Peyer's patch (tissue), 4 donors: ENCODE results near the gene PASK. TPM values are rescaled to one million over a fixed set of nuclear protein-coding genes. Genes with fewer than 3 reads are reported as not detected.

Experiments used
- DNase-seq, 3 donors: peaks; one replicate each; pipeline ENCODE4 v3.0.0-alpha.2; 2017 to 2019
- H3K27ac ChIP-seq, 4 donors: fragments of 200-600 bp; sonication (generic); one replicate each; pipeline ENCODE4 v1.5.1; 2016 to 2019
- H3K27me3 ChIP-seq, 2 donors: fragments of 200-600 bp; sonication (generic); one replicate each; pipeline ENCODE4 v1.5.1; 2019
- H3K36me3 ChIP-seq, 3 donors: fragments of 200-600 bp; sonication (generic); one replicate each; pipeline ENCODE4 v1.5.1; 2016 to 2019
- H3K4me1 ChIP-seq, 4 donors: fragments of 200-600 bp; sonication (generic); one replicate each; pipeline ENCODE4 v1.5.1; 2016 to 2019
- H3K4me3 ChIP-seq, 4 donors: fragments of 200-600 bp; sonication (generic); 1 replicate in 3 of 4; 2 replicates in 1 of 4; pipeline ENCODE4 v1.5.1; 2016 to 2019; ENCODE audit warnings: mild to moderate bottlenecking in 1 of 4
- H3K9me3 ChIP-seq, 4 donors: fragments of 200-600 bp; sonication (generic); one replicate each; pipeline ENCODE4 v1.5.1; 2016 to 2019; ENCODE audit warnings: mild to moderate bottlenecking in 1 of 4
- CTCF ChIP-seq, 6 experiments: fragments of 450-650 bp in 4 of 6; fragments of 200-600 bp in 2 of 6; sonication (generic) in 1 of 6; IDR thresholded peaks; one replicate each; pipeline ENCODE4 v1.5.1; 2017 to 2019; ENCODE audit warnings: antibody characterized with exemption in 6 of 6, mild to moderate bottlenecking in 3 of 6, moderate library complexity in 1 of 6
- POLR2A ChIP-seq, 2 donors: fragments of 450-650 bp; IDR thresholded peaks; one replicate each; pipeline ENCODE4 v1.5.1; 2017; ENCODE audit warnings: antibody characterized with exemption in 2 of 2, mild to moderate bottlenecking in 2 of 2, moderate library complexity in 2 of 2
- total RNA-seq, 4 donors: library from RNA; depleted of rRNA; stranded (reverse); fragments of >200 nt; gene quantifications; one replicate each; pipeline ENCODE4 v1.1.0, GENCODE V29; 2016

PASK gene
- total RNA-seq, 4 donors from 2014 or later: 12.1 to 790 (median 26.7) TPM

DNA sequence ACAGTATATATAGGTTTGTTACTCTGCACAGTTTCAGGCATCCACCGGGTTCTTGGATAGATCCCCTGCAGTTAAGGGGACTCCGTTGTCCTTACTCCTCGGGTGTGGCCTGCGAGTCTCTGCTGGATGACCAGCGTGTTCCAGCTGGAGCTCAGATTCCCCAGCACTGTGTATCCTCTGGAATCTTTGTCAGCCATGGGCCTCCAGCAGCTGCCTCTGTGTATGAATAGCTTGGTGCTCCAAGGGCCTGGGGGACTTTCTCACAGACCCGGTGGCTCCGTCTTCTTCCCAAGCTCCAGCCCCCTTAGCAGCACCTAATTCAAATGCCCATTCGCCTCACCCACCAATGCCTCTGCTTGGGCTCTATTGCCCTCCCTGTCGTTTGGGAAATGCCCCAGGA lies 45.5 kb upstream of the PASK start:
- Histone ChIP-seq H3K36me3 (no peaks in the 10 kb centered on the region), H3K4me1 (no peaks in the 10 kb centered on the region), H3K27ac (no peak overlapping the region), H3K27me3 (no peaks in the 10 kb centered on the region), H3K9me3 (no peaks in the 10 kb centered on the region), H3K4me3 (no peak overlapping the region)
- no peak for DNase-seq
- TF ChIP-seq CTCF (IDR thresholded peaks at IDR 0.05) (no peak), POLR2A (IDR thresholded peaks at IDR 0.05) (no peak)

DNA sequence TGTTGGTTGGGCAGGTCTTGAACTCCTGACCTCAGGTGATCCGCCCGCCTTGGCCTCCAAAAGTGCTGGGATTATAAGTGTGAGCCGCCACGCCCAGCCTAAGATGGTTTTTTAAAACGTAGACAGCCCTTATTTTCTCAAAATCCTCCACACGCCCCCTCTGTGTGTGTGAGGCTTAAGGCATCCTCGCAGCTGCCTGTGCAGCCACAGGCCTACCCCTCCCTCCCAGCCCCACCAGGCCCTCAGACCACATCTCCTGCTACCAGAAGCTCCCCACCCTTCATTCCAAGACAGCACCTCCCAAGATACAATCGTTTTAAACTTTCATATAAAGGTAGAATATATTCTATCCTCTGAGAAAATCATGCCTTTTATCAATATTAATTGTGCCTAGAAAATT lies 44.0 kb upstream of the PASK start:
- TF ChIP-seq POLR2A (IDR thresholded peaks at IDR 0.05) (no peak), CTCF (IDR thresholded peaks at IDR 0.05) (no peak)
- no peaks in the 10 kb centered on the region for H3K27me3 ChIP-seq

GRCh38 chr2:241191081-241191480 lies 41.8 kb upstream of the PASK start:
- TF ChIP-seq POLR2A (IDR thresholded peaks at IDR 0.05): no peak
- no peak for TF ChIP-seq CTCF (IDR thresholded peaks at IDR 0.05)
- no peaks in the 10 kb centered on the region for H3K9me3 ChIP-seq
- no peak overlapping the region for H3K4me3 ChIP-seq
- peak in 2 of 3 donors; percentile 60 to 75 for DNase-seq
- no peaks in the 10 kb centered on the region for H3K36me3 ChIP-seq
- H3K4me1 ChIP-seq: no peaks in the 10 kb centered on the region
- no peak overlapping the region for H3K27ac ChIP-seq
- H3K27me3 ChIP-seq: no peaks in the 10 kb centered on the region

More for the DNA sequence above, 44.0 kb upstream of the PASK start:
- no peak for DNase-seq
- Histone ChIP-seq H3K27ac (no peak overlapping the region), H3K4me3 (no peak overlapping the region), H3K9me3 (no peaks in the 10 kb centered on the region), H3K4me1 (no peaks in the 10 kb centered on the region), H3K36me3 (no peaks in the 10 kb centered on the region)

DNA sequence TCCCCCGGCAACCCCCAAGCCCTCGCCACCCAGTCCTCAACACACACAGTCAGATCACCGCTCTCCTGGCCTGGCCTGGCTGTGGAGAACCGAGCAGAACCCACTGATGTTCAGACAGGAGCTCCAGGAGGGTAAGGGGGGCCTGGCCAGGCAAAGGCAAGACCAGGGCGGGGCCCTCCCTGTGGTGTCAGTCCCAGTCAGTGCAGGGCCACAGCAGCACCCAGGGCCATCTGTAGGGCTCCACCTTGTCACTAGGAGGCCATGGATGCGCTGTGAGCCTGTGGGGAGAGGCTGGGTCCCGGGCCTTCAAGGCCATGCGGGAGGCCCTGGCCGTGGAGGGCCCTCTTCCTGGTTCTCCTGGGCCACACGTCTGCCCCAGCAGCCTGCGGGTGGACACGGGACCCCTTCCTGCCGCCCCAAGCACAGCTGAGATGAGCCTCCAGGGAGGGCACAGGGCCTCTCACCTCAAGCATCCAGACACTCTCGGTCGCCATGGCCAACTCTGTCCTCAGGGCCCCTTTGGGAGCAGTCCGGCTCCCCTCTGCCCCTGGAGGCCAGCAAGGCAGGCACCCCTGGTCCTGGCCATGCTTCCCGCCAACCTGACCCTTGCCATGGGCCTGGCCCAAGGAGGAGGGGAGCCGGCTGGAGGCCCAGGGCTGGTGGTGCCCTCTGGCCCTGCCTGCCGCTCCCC lies 41.2 kb upstream of the PASK start:
- peak overlapping the region in 1 of 4 donors; percentile 4 for H3K27ac ChIP-seq
- peak in 1 of 3 donors; percentile 50 for DNase-seq
- TF ChIP-seq POLR2A (IDR thresholded peaks at IDR 0.05) (no peak), CTCF (IDR thresholded peaks at IDR 0.05) (no peak)
- no peaks in the 10 kb centered on the region for H3K36me3 ChIP-seq
- H3K27me3 ChIP-seq: no peaks in the 10 kb centered on the region
- no peaks in the 10 kb centered on the region for H3K4me1 ChIP-seq
- H3K9me3 ChIP-seq: no peaks in the 10 kb centered on the region
- no peak overlapping the region for H3K4me3 ChIP-seq

DNA sequence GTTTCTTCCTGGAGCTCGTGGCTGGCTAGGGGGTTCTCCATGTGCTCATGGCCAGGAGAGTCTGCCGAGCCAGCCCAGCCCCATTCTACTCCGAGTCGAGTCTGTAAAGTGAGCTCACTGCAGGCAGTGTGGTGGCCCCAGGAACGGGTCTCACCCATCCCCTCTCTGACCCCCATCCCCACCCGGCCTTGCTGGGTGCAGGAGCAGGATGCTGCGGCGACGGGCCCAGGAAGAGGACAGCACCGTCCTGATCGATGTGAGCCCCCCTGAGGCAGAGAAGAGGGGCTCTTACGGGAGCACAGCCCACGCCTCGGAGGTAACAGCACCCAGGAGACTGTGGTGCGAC lies 40.6 kb upstream of the PASK start:
- H3K4me1 ChIP-seq: no peaks in the 10 kb centered on the region

More for the DNA sequence above, 40.6 kb upstream of the PASK start:
- Histone ChIP-seq H3K4me3 (no peak overlapping the region), H3K9me3 (no peaks in the 10 kb centered on the region), H3K36me3 (no peaks in the 10 kb centered on the region), H3K27me3 (no peaks in the 10 kb centered on the region), H3K27ac (peak overlapping the region in 1 of 4 donors; percentile 25)
- no peak for DNase-seq
- TF ChIP-seq POLR2A (IDR thresholded peaks at IDR 0.05) (no peak), CTCF (IDR thresholded peaks at IDR 0.05) (no peak)
